GM23338 (cell line): Measurements from ENCODE around the gene PAPPA. TPM values are rescaled to one million over a fixed set of nuclear protein-coding genes. Genes with fewer than 3 reads are reported as not detected.

ENCODE experiments used
- ATAC-seq: fragments of 200-7000 bp; cut with Tn5 transposase; 3 replicates; pipeline ENCODE4 v1.9.1; 2020
- DNase-seq: peaks from one replicate; pipeline ENCODE4 v3.0.0-alpha.2; 2015; ENCODE audit warnings: low spot score
- H2AFZ ChIP-seq: fragments of 200-600 bp; sonication (generic); 2 replicates; pipeline ENCODE4 v1.8.0; 2016; ENCODE audit warnings: antibody characterized with exemption, mild to moderate bottlenecking, moderate library complexity
- H3F3A ChIP-seq: fragments of 200-600 bp; sonication (generic); replicated peaks from 2 replicates; pipeline ENCODE4 v1.8.0; 2017; ENCODE audit warnings: antibody characterized with exemption, mixed run types, low read depth
- H3K27ac ChIP-seq: fragments of 200-600 bp; sonication (generic); 2 replicates; pipeline ENCODE4 v1.6.1; 2016; ENCODE audit warnings: low read depth
- H3K27me3 ChIP-seq: fragments of 200-600 bp; sonication (generic); 2 replicates; pipeline ENCODE4 v1.8.0; 2016; ENCODE audit warnings: mild to moderate bottlenecking, mixed run types, moderate library complexity; ENCODE audit not compliant: insufficient read depth
- H3K36me3 ChIP-seq: fragments of 200-600 bp; sonication (generic); 2 replicates; pipeline ENCODE4 v1.8.0; 2016; ENCODE audit warnings: mild to moderate bottlenecking; ENCODE audit not compliant: insufficient read depth
- H3K4me1 ChIP-seq: fragments of 200-600 bp; sonication (generic); 2 replicates; pipeline ENCODE4 v1.8.0; 2016; ENCODE audit warnings: mild to moderate bottlenecking, moderate library complexity; ENCODE audit not compliant: insufficient read depth
- H3K4me2 ChIP-seq: fragments of 200-600 bp; sonication (generic); 2 replicates; pipeline ENCODE4 v1.7.1; 2017; ENCODE audit warnings: mixed run types
- H3K4me3 ChIP-seq: fragments of 200-600 bp; sonication (generic); 2 replicates; pipeline ENCODE4 v1.6.1; 2016; ENCODE audit warnings: mixed run types
- H3K79me2 ChIP-seq: fragments of 200-600 bp; sonication (generic); replicated peaks from 2 replicates; pipeline ENCODE4 v1.8.0; 2017; ENCODE audit warnings: mild to moderate bottlenecking; ENCODE audit not compliant: insufficient read depth
- H3K9me2 ChIP-seq: fragments of 200-600 bp; sonication (generic); 2 replicates; pipeline ENCODE4 v1.8.0; 2017; ENCODE audit not compliant: insufficient read depth
- H4K20me1 ChIP-seq: fragments of 200-600 bp; sonication (generic); replicated peaks from 2 replicates; pipeline ENCODE4 v1.8.0; 2017; ENCODE audit warnings: mild to moderate bottlenecking; ENCODE audit not compliant: insufficient read depth
- H3K27ac Mint-ChIP-seq: 2 replicates; pipeline ENCODE4 v1.8.0; 2020; ENCODE audit warnings: inconsistent platforms, mild to moderate bottlenecking, moderate library complexity, mixed read lengths
- H3K27me3 Mint-ChIP-seq: 3 replicates; pipeline ENCODE4 v1.8.0; 2022; ENCODE audit warnings: low read depth, mild to moderate bottlenecking, moderate library complexity, mixed read lengths, inconsistent platforms; ENCODE audit not compliant: insufficient read depth, poor library complexity
- H3K36me3 Mint-ChIP-seq: 3 replicates; pipeline ENCODE4 v1.8.0; 2021; ENCODE audit warnings: low read depth, mild to moderate bottlenecking, inconsistent platforms, moderate library complexity, mixed read lengths
- H3K4me1 Mint-ChIP-seq: 3 replicates; pipeline ENCODE4 v1.8.0; 2020; ENCODE audit warnings: mild to moderate bottlenecking, inconsistent platforms, mixed read lengths
- H3K4me3 Mint-ChIP-seq: 3 replicates; pipeline ENCODE4 v1.8.0; 2021; ENCODE audit warnings: moderate library complexity, mild to moderate bottlenecking, inconsistent platforms, mixed read lengths
- H3K9me3 Mint-ChIP-seq: 3 replicates; pipeline ENCODE4 v1.8.0; 2020; ENCODE audit warnings: moderate library complexity, mild to moderate bottlenecking, inconsistent platforms, mixed read lengths
- CREB1 ChIP-seq: fragments of 250-450 bp; sonication (Bioruptor Pico); IDR thresholded peaks from 2 replicates; pipeline ENCODE4 v1.5.0; 2020; ENCODE audit warnings: low read depth, mild to moderate bottlenecking, moderate library complexity
- EZH2 ChIP-seq: fragments of 200-600 bp; sonication (generic); IDR thresholded peaks from one replicate; pipeline ENCODE4 v1.8.0; 2017; ENCODE audit warnings: antibody characterized with exemption, mild to moderate bottlenecking, low read depth; ENCODE audit not compliant: unreplicated experiment
- EZH2phosphoT487 ChIP-seq: fragments of 200-600 bp; sonication (generic); IDR thresholded peaks from one replicate; pipeline ENCODE4 v1.8.1; 2018; ENCODE audit warnings: antibody characterized with exemption; ENCODE audit not compliant: unreplicated experiment
- JUNB ChIP-seq: IDR thresholded peaks from one replicate; pipeline ENCODE4 v1.6.1; 2016; ENCODE audit warnings: antibody characterized with exemption; ENCODE audit not compliant: unreplicated experiment
- NANOG ChIP-seq: IDR thresholded peaks from 2 replicates; pipeline ENCODE4 v1.6.1; 2016; ENCODE audit warnings: antibody characterized with exemption, borderline replicate concordance
- POLR2AphosphoS5 ChIP-seq: IDR thresholded peaks from 2 replicates; pipeline ENCODE4 v1.6.1; 2016; ENCODE audit warnings: antibody characterized with exemption, low read depth
- STAT1 ChIP-seq: IDR thresholded peaks from one replicate; pipeline ENCODE4 v1.6.1; 2016; ENCODE audit warnings: antibody characterized with exemption; ENCODE audit not compliant: unreplicated experiment
- ZNF114 ChIP-seq: fragments of 250-450 bp; sonication (Bioruptor Pico); IDR thresholded peaks from 2 replicates; pipeline ENCODE4 v1.5.0; 2020; ENCODE audit warnings: mild to moderate bottlenecking, moderate library complexity
- ZNF331 ChIP-seq: fragments of 250-450 bp; sonication (Bioruptor Pico); IDR thresholded peaks from 2 replicates; pipeline ENCODE4 v1.5.0; 2020; ENCODE audit warnings: low read depth, mild to moderate bottlenecking, moderate library complexity
- polyA plus RNA-seq: library from polyadenylated mRNA; unstranded; fragments of >200 nt; fragmentation: Nextera tagmentation; extraction: Ambion mirVana; gene quantifications from 2 replicates; pipeline ENCODE4 v1.2.1, GENCODE V29; 2016
- total RNA-seq: library from RNA; depleted of rRNA; stranded (reverse); fragments of >200 nt; shearing (Covaris generic); gene quantifications from 2 replicates; pipeline ENCODE4 v1.2.3, GENCODE V29; 2014
- TF ChIP-seq, protein P1 (sequence below): IDR thresholded peaks from 2 replicates; pipeline ENCODE4 v1.6.1; 2016; ENCODE audit warnings: antibody characterized with exemption
- TF ChIP-seq, protein P2 (sequence below), 2 experiments: fragments of 200-600 bp in 1 of 2; sonication (generic) in 1 of 2; conservative IDR thresholded peaks; 2 replicates each; pipeline versions ENCODE4 v1.5.1 to v1.6.1; 2016 to 2017; ENCODE audit warnings: antibody characterized with exemption in 2 of 2, low read depth in 2 of 2, mild to moderate bottlenecking in 2 of 2, moderate library complexity in 1 of 2
- TF ChIP-seq, protein P3 (sequence below): IDR thresholded peaks from one replicate; pipeline ENCODE4 v1.6.1; 2018; ENCODE audit warnings: antibody characterized with exemption; ENCODE audit not compliant: unreplicated experiment

PAPPA gene
- total and polyA plus RNA-seq, 2 experiments from 2014 or later: 0.38 to 0.66 TPM

DNA sequence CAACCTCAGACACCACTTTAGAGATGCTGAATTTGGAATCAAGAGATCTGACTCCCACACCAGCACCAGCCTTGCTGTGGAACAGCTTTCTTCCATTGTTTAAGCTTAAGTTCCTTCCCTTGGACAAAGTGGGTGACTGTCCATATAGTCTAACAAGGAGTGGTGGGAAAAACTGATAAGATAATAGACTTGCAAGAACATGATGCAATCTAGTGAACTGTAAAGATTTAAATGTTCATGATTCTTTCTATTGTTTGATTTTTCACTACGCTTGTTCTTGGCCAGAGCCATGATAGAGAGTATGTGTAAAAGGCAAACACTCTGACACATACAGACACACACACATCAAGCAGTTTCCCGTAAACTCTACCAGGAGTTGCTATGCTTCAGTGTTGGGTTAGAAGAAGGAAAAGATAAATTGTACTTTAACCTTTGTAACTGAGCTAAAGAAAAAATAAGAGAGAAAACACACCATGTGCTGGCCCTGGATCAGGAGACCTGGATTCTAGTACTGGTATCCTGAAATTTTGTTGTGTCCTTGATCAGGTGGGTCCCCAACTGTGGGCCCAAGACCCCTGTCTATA lies 94.3 kb downstream of the PAPPA start:
- Histone ChIP-seq H4K20me1 (no peaks in the 10 kb centered on the region), H3K4me2 (no peak overlapping the region), H2AFZ (no peak overlapping the region), H3K27me3 (no peaks in the 10 kb centered on the region), H3K9me2 (no peaks in the 10 kb centered on the region; the same call in 1 of the 2 replicates), H3F3A (no peaks in the 10 kb centered on the region), H3K27ac (no peak overlapping the region), H3K36me3 (no peaks in the 10 kb centered on the region), H3K79me2 (no peaks in the 10 kb centered on the region), H3K4me3 (no peak overlapping the region), H3K4me1 (no peaks in the 10 kb centered on the region)
- Mint-ChIP-seq H3K36me3 (no peaks in the 10 kb centered on the region), H3K27ac (no peak overlapping the region), H3K9me3 (no peaks in the 10 kb centered on the region), H3K4me3 (no peak overlapping the region), H3K4me1 (no peaks in the 10 kb centered on the region), H3K27me3 (no peaks in the 10 kb centered on the region)
- ATAC-seq (no peak), DNase-seq (no peak)
- TF ChIP-seq EZH2phosphoT487 (no peak), CREB1 (CRISPR knock-in tag) (no peak), NANOG (no peak), STAT1 (no peak), JUNB (no peak), EZH2 (no peak), ZNF114 (CRISPR knock-in tag) (no peak), POLR2AphosphoS5 (no peak), ZNF331 (CRISPR knock-in tag) (no peak)
- TF ChIP-seq, protein P1, sequence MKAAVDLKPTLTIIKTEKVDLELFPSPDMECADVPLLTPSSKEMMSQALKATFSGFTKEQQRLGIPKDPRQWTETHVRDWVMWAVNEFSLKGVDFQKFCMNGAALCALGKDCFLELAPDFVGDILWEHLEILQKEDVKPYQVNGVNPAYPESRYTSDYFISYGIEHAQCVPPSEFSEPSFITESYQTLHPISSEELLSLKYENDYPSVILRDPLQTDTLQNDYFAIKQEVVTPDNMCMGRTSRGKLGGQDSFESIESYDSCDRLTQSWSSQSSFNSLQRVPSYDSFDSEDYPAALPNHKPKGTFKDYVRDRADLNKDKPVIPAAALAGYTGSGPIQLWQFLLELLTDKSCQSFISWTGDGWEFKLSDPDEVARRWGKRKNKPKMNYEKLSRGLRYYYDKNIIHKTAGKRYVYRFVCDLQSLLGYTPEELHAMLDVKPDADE: no peak
- TF ChIP-seq, protein P2, sequence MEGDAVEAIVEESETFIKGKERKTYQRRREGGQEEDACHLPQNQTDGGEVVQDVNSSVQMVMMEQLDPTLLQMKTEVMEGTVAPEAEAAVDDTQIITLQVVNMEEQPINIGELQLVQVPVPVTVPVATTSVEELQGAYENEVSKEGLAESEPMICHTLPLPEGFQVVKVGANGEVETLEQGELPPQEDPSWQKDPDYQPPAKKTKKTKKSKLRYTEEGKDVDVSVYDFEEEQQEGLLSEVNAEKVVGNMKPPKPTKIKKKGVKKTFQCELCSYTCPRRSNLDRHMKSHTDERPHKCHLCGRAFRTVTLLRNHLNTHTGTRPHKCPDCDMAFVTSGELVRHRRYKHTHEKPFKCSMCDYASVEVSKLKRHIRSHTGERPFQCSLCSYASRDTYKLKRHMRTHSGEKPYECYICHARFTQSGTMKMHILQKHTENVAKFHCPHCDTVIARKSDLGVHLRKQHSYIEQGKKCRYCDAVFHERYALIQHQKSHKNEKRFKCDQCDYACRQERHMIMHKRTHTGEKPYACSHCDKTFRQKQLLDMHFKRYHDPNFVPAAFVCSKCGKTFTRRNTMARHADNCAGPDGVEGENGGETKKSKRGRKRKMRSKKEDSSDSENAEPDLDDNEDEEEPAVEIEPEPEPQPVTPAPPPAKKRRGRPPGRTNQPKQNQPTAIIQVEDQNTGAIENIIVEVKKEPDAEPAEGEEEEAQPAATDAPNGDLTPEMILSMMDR (conservative IDR thresholded peaks at IDR 0.05; ENCODE audit: low read depth in 2 of 2): no peak
- TF ChIP-seq, protein P3, sequence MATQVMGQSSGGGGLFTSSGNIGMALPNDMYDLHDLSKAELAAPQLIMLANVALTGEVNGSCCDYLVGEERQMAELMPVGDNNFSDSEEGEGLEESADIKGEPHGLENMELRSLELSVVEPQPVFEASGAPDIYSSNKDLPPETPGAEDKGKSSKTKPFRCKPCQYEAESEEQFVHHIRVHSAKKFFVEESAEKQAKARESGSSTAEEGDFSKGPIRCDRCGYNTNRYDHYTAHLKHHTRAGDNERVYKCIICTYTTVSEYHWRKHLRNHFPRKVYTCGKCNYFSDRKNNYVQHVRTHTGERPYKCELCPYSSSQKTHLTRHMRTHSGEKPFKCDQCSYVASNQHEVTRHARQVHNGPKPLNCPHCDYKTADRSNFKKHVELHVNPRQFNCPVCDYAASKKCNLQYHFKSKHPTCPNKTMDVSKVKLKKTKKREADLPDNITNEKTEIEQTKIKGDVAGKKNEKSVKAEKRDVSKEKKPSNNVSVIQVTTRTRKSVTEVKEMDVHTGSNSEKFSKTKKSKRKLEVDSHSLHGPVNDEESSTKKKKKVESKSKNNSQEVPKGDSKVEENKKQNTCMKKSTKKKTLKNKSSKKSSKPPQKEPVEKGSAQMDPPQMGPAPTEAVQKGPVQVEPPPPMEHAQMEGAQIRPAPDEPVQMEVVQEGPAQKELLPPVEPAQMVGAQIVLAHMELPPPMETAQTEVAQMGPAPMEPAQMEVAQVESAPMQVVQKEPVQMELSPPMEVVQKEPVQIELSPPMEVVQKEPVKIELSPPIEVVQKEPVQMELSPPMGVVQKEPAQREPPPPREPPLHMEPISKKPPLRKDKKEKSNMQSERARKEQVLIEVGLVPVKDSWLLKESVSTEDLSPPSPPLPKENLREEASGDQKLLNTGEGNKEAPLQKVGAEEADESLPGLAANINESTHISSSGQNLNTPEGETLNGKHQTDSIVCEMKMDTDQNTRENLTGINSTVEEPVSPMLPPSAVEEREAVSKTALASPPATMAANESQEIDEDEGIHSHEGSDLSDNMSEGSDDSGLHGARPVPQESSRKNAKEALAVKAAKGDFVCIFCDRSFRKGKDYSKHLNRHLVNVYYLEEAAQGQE: no peak
